GM13977 (cell line): Measurements from ENCODE around the gene ADIPOR2.

Source experiments
- DNase-seq: peaks from one replicate; pipeline ENCODE4 v3.0.0; 2012; ENCODE audit warnings: low spot score
- CTCF ChIP-seq: IDR thresholded peaks from 2 replicates; pipeline ENCODE4 v1.5.1; 2012; ENCODE audit warnings: mild to moderate bottlenecking, control low read depth; ENCODE audit not compliant: insufficient read depth; ENCODE audit errors: extremely low read depth, missing control alignments
- in situ Hi-C: fragments of 300-500 bp; cut with MboI; formaldehyde crosslinking; loops from one replicate; pipeline ENCODE4 v1.12.0; 2022; ENCODE audit warnings: low sequenced_read_pairs, low pct_unique_long_range_greater_than_20kb, mixed read lengths, inconsistent platforms; ENCODE audit not compliant: unreplicated experiment

Gene ADIPOR2

GRCh38 chr12:1836241-1836803 lies 145.5 kb downstream of the ADIPOR2 start:
- no peak for TF ChIP-seq CTCF
- no peak for DNase-seq
- in situ Hi-C loops, result no loop called here

- TF ChIP-seq CTCF, result no peak
- no peak for DNase-seq
- in situ Hi-C loops, result no loop called here
These were observed 146.1 kb downstream of the ADIPOR2 start for GRCh38 chr12:1836854-1837421.

GRCh38 chr12:1837541-1838204 lies 146.8 kb downstream of the ADIPOR2 start:
- in situ Hi-C loops, result no loop called here
- no peak for DNase-seq
- no peak for TF ChIP-seq CTCF
